GM19438 (cell line): ENCODE results near the gene ZSWIM5.
A peak's percentile ranks its signal among the peaks of the same experiment; 100 is the strongest.
"Not testable (repeated sequence)": the region's sequence is repeated elsewhere in the genome, so short reads cannot be mapped to it uniquely, and the experiment has no call there.

ENCODE experiments used
- ATAC-seq: cut with Tn5 transposase; IDR thresholded peaks from one replicate; pipeline ENCODE4 v1.9.1; 2021; ENCODE audit warnings: low read depth; ENCODE audit not compliant: unreplicated experiment

Gene ZSWIM5

DNA sequence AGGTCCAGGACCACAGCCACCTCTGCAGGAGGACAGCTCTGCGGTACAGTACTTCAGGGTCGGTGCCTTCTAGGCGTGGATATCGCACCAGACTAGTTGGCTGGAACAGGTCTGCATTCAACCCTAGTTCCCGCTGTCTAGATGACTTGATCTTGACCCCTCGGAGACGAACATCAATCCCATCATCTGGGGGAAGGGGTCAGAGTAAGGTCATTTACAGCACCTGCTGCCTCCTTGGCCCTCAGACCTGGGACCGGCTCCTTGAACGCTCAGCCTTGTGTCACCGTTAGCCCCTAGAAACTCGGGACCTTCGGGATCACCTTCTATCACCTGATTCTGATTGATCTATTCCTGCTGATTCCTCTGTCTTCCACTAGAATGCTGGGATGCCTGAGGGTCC lies 197.9 kb downstream of the ZSWIM5 start:
- no peak for ATAC-seq

GRCh38 chr1:45008076-45008475 lies 198.3 kb downstream of the ZSWIM5 start:
- no peak for ATAC-seq

- no peak for ATAC-seq
Measured at GRCh38 chr1:45007311-45007710, 199.1 kb downstream of the ZSWIM5 start.

- no peak for ATAC-seq
Measured at GRCh38 chr1:45005761-45006160, 200.6 kb downstream of the ZSWIM5 start.

DNA sequence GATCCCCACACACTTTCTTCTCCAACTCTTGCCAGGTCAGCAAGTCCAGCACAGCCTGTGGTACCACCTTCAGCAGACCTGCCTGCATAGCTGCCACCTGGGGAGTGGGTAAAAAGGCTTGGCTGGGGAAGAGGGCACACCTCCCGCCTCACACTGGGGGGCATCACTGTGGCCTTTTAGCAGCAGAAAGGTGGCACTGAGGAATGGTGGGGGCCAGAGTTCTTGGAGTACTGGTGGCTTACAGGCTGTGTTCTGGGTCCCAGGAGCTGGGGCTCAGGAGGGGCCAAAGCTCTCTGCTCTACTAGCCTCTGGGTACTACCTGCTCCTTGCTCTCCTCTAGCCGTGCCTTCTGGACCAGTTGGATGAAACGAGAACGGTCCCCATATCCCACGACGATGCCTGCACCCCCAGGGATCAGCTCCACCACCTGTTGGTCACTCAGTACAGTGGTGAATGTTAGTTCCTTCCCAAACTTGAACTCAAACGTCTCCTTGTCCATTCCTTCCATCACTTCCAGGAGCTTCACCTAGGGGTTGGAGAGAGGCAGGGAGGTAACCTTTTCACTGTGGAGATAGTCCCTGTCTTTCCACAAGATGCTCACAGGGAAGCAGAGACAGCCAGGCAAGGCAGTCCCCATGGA lies 202.0 kb downstream of the ZSWIM5 start:
- ATAC-seq, result no peak

GRCh38 chr1:45003741-45004140 lies 202.7 kb downstream of the ZSWIM5 start:
- no peak for ATAC-seq

- ATAC-seq, result no peak
Measured at GRCh38 chr1:45002650-45003645, 203.5 kb downstream of the ZSWIM5 start.

GRCh38 chr1:45001576-45001975 lies 204.8 kb downstream of the ZSWIM5 start:
- ATAC-seq, result not testable (repeated sequence)

GRCh38 chr1:45001011-45001481 lies 205.4 kb downstream of the ZSWIM5 start:
- no peak for ATAC-seq

DNA sequence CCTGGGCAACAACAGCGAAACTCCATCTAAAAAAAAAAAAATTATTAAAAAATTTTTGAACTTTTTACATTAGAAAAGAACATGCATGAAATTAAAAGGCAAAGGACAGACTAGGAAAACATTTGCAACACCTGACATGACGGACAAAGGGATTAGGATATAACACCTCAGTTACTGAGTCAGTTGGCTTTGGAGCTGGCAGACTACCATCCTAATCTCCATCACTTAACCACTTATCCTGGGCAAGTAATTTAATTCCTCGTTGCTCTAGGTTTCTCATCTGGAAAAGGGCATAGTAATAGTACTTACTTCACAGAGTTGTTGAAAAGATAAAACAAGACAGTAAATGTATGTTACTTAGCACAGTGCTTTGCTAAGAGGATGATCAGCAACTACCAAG lies 207.2 kb downstream of the ZSWIM5 start:
- ATAC-seq, result no peak

- ATAC-seq, result no peak
Measured at GRCh38 chr1:44995467-44996238, 210.8 kb downstream of the ZSWIM5 start.

DNA sequence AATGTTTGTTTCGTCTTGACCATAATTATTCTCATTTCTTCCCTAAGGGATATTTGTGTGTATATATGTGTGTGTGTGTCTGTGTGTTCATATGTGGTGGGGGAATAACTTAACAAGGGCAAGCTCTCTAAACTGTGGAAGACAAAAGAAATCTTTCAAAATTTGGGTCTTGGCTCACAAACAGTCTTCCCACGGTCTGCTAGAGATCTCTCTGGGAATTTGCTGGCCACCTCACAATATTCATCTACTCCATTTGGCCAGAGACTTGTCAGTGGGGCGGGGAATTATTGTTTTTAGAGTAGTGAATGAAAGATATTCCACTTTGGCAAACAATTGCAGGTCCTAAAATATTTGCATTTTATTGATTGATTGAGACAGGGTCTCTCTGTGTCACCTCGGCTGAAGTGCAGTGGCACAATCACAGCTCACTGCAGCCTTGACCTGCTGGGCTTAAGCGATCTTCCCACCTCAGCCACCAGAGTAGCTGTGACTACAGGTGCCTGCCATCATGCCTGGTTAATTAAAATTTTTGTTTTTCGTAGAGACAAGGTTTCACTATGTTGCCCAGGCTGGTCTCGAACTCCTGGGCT lies 212.0 kb downstream of the ZSWIM5 start:
- no peak for ATAC-seq

- no peak for ATAC-seq
Measured at GRCh38 chr1:44988531-44989156, 217.8 kb downstream of the ZSWIM5 start.

DNA sequence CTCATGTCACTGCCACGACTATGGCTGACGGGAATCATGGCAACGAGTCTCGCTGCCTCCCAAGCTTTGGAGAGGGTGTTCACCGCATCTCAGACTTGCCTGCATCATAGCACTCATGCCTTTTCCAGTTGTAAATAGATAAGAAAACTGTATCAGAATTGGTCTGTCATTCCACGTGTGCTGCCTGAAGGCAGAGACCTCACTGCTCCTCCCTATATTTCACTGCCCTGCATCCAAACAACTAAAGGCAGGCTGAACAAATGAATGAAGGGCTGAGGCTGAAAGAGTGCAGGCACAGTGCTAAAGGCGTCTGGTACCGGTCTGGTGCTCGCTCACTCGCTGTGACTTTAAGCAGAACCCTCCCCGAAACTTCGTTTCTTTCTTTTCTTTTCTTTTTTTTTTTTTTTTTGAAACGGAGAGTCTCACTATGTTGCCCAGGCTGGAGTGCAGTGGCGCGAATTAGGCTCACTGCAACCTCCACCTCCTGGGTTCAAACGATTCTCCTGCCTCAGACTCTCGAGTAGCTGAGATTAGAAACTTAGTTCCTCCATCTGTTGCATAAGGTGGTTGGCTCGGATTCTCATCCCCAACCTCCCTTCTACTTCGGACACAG lies 220.6 kb downstream of the ZSWIM5 start:
- peak; percentile 12 for ATAC-seq

GRCh38 chr1:44977372-44977771 lies 229.0 kb downstream of the ZSWIM5 start:
- ATAC-seq, result not testable (repeated sequence)

GRCh38 chr1:44976252-44976651 lies 230.2 kb downstream of the ZSWIM5 start:
- ATAC-seq, result no peak

DNA sequence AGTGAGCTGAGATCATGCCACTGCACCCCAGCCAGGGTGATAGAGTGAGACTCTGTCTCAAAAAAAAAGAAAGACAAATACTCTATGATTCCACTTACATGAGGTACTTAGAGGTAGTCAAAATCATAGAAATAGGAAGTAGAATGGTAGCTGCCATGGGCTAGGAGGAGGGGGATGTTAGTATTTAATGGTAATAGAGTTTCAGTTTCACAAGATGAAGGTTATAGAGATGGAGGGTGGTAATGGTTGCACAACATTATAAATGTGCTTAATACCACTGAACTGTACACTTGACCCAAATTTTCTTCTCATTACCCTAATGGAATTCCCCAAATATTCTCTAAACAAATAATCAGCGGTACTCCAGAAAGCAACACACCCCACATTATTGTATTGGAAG lies 232.8 kb downstream of the ZSWIM5 start:
- ATAC-seq, result no peak

DNA sequence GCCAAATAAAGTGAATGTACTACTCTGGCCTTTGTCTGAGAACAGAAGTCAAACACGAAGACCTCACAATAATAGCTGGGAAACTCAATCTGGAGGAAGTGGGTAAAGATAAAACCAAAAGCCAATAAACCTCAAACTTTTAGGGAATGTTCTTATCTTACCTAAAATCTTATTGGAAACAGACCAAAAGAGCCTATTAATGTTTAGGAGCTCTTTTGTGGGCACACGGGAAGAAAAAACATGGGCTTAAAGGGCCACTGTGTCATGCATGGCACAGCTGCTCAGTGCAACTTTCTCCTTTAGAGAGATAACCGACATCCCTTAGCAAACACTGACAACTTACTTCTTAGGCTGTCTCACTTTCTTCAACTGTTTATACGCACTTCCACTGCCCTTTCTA lies 236.1 kb downstream of the ZSWIM5 start:
- no peak for ATAC-seq
